Liver (tissue), 3 donors: ENCODE data around the gene CMTM2.
"Not testable (repeated sequence)": the region's sequence is repeated elsewhere in the genome, so short reads cannot be mapped to it uniquely, and the experiment has no call there.

Experiments used
- EGR1 ChIP-seq, 2 donors: IDR thresholded peaks; 2 replicates each; pipeline ENCODE4 v1.6.1; 2016 to 2018; ENCODE audit warnings: antibody characterized with exemption in 2 of 2, low read depth in 2 of 2
- FOXA1 ChIP-seq: IDR thresholded peaks from 2 replicates; pipeline ENCODE4 v1.6.1; 2016; ENCODE audit warnings: antibody characterized with exemption
- FOXA2 ChIP-seq: IDR thresholded peaks from 2 replicates; pipeline ENCODE4 v1.6.1; 2016; ENCODE audit warnings: antibody characterized with exemption
- JUND ChIP-seq, 2 donors: IDR thresholded peaks; 2 replicates each; pipeline ENCODE4 v1.6.1; 2016; ENCODE audit warnings: antibody characterized with exemption in 2 of 2
- RXRA ChIP-seq, 2 donors: IDR thresholded peaks; 2 replicates each; pipeline ENCODE4 v1.6.1; 2017 to 2018; ENCODE audit warnings: antibody characterized with exemption in 2 of 2, mild to moderate bottlenecking in 1 of 2
- SP1 ChIP-seq: IDR thresholded peaks from 2 replicates; pipeline ENCODE4 v1.6.1; 2018; ENCODE audit warnings: antibody characterized with exemption, mild to moderate bottlenecking
- TAF1 ChIP-seq: conservative IDR thresholded peaks from 2 replicates; pipeline ENCODE4 v1.6.1; 2016; ENCODE audit warnings: antibody characterized with exemption, mild to moderate bottlenecking
- YY1 ChIP-seq: IDR thresholded peaks from 2 replicates; pipeline ENCODE4 v1.6.1; 2016; ENCODE audit warnings: antibody characterized with exemption, mild to moderate bottlenecking
- TF ChIP-seq, protein P1 (sequence below): fragments of 150-350 bp; IDR thresholded peaks from 2 replicates; pipeline ENCODE4 v1.5.1; 2017; ENCODE audit warnings: improper control_type of control experiment, low read depth, low read length; ENCODE audit not compliant: missing input control
- TF ChIP-seq, protein P2 (sequence below): IDR thresholded peaks from 2 replicates; pipeline ENCODE4 v1.6.1; 2016; ENCODE audit warnings: antibody characterized with exemption, mild to moderate bottlenecking
- TF ChIP-seq, protein P3 (sequence below): IDR thresholded peaks from 2 replicates; pipeline ENCODE4 v1.6.1; 2016; ENCODE audit warnings: antibody characterized with exemption
- donor health status: healthy.
- donor health status: healthy.

DNA sequence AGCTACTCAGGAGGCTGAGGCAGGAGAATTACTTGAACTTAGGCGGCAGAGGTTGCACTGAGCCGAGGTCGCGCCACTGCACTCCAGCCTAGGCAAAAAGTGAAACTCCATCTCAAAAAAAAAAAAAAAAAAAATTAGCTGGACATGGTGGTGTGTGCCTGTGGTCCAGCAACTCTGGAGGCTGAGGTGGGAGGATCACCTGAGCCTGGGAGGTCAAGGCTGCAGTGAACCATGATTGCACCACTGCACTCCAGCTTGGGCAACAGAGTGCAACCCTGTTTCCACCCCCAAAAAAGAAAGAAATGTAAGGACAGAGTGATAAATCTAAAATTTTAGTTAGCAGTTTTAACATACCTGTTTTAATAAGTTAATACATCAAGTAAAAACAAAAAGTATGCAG is 17.3 kb downstream of the CMTM2 start:
- TF ChIP-seq, protein P1, sequence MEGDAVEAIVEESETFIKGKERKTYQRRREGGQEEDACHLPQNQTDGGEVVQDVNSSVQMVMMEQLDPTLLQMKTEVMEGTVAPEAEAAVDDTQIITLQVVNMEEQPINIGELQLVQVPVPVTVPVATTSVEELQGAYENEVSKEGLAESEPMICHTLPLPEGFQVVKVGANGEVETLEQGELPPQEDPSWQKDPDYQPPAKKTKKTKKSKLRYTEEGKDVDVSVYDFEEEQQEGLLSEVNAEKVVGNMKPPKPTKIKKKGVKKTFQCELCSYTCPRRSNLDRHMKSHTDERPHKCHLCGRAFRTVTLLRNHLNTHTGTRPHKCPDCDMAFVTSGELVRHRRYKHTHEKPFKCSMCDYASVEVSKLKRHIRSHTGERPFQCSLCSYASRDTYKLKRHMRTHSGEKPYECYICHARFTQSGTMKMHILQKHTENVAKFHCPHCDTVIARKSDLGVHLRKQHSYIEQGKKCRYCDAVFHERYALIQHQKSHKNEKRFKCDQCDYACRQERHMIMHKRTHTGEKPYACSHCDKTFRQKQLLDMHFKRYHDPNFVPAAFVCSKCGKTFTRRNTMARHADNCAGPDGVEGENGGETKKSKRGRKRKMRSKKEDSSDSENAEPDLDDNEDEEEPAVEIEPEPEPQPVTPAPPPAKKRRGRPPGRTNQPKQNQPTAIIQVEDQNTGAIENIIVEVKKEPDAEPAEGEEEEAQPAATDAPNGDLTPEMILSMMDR, result not testable (repeated sequence)
- TF ChIP-seq, protein P2, sequence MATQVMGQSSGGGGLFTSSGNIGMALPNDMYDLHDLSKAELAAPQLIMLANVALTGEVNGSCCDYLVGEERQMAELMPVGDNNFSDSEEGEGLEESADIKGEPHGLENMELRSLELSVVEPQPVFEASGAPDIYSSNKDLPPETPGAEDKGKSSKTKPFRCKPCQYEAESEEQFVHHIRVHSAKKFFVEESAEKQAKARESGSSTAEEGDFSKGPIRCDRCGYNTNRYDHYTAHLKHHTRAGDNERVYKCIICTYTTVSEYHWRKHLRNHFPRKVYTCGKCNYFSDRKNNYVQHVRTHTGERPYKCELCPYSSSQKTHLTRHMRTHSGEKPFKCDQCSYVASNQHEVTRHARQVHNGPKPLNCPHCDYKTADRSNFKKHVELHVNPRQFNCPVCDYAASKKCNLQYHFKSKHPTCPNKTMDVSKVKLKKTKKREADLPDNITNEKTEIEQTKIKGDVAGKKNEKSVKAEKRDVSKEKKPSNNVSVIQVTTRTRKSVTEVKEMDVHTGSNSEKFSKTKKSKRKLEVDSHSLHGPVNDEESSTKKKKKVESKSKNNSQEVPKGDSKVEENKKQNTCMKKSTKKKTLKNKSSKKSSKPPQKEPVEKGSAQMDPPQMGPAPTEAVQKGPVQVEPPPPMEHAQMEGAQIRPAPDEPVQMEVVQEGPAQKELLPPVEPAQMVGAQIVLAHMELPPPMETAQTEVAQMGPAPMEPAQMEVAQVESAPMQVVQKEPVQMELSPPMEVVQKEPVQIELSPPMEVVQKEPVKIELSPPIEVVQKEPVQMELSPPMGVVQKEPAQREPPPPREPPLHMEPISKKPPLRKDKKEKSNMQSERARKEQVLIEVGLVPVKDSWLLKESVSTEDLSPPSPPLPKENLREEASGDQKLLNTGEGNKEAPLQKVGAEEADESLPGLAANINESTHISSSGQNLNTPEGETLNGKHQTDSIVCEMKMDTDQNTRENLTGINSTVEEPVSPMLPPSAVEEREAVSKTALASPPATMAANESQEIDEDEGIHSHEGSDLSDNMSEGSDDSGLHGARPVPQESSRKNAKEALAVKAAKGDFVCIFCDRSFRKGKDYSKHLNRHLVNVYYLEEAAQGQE, result not testable (repeated sequence)
- TF ChIP-seq, protein P3, sequence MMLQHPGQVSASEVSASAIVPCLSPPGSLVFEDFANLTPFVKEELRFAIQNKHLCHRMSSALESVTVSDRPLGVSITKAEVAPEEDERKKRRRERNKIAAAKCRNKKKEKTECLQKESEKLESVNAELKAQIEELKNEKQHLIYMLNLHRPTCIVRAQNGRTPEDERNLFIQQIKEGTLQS, result not testable (repeated sequence)
- not testable (repeated sequence) for TF ChIP-seq SP1; TAF1; RXRA (IDR thresholded peaks at IDR 0.05); YY1; JUND (IDR thresholded peaks at IDR 0.05); FOXA1; EGR1 (IDR thresholded peaks at IDR 0.05; ENCODE audit: low read depth in 2 of 2); FOXA2
